Testis (tissue), 3 donors: ENCODE data around the gene LGALS4. TPM values are rescaled to one million over a fixed set of nuclear protein-coding genes. Genes with fewer than 3 reads are reported as not detected.
"Not testable (repeated sequence)": the region's sequence is repeated elsewhere in the genome, so short reads cannot be mapped to it uniquely, and the experiment has no call there.

Source experiments
- DNase-seq: peaks from one replicate; pipeline ENCODE4 v3.0.0-alpha.2; 2019
- H3K27ac ChIP-seq, 2 donors: fragments of 200-600 bp; sonication (generic); one replicate each; pipeline ENCODE4 v1.5.1; 2019
- H3K27me3 ChIP-seq: fragments of 200-600 bp; sonication (generic); one replicate; pipeline ENCODE4 v1.5.1; 2019
- H3K36me3 ChIP-seq: fragments of 200-600 bp; sonication (generic); one replicate; pipeline ENCODE4 v1.5.1; 2017; ENCODE audit warnings: low read depth; ENCODE audit errors: missing control alignments
- H3K4me1 ChIP-seq: fragments of 200-600 bp; sonication (generic); one replicate; pipeline ENCODE4 v1.5.1; 2019
- H3K4me3 ChIP-seq, 2 donors: fragments of 200-600 bp; sonication (generic); one replicate each; pipeline ENCODE4 v1.5.1; 2017 to 2019
- H3K9me3 ChIP-seq: fragments of 200-600 bp; sonication (generic); one replicate; pipeline ENCODE4 v1.5.1; 2017
- POLR2A ChIP-seq: fragments of 450-650 bp; IDR thresholded peaks from one replicate; pipeline ENCODE4 v1.6.1; 2017; ENCODE audit warnings: antibody characterized with exemption, mild to moderate bottlenecking, moderate library complexity
- WGBS, 2 donors: methylation state at CpG; one replicate each; pipeline ENCODE4 v1.1.5; 2018; 5-methylcytosine and 5-hydroxymethylcytosine counted together
- intact Hi-C: fragments of 100-400 bp; cut with DNase I; formaldehyde crosslinking; loops from one replicate; pipeline ENCODE4 v1.15.1; 2023; ENCODE audit warnings: low total_unique reads
- polyA plus RNA-seq: library from polyadenylated mRNA; stranded (reverse); fragments of 350-450 nt; fragmentation: Illumina TruSeq; extraction: RNeasy Lipid Tissue Mini Kit (QIAGEN cat#74804); gene quantifications from one replicate; pipeline ENCODE4 v1.2.3, GENCODE V29; 2014; ENCODE audit warnings: low read depth, low replicate concordance; ENCODE audit not compliant: insufficient read depth
- total RNA-seq, 2 donors: library from RNA; depleted of rRNA; stranded (reverse); fragments of >200 nt; gene quantifications; one replicate each; pipeline ENCODE4 v1.2.3, GENCODE V29; 2016
- TF ChIP-seq, protein P1 (sequence below), 3 experiments: fragments of 450-650 bp in 2 of 3; fragments of 200-600 bp in 1 of 3; sonication (generic) in 1 of 3; IDR thresholded peaks; one replicate each; pipeline ENCODE4 v1.5.1; 2016 to 2019; ENCODE audit warnings: antibody characterized with exemption in 3 of 3, mild to moderate bottlenecking in 2 of 3, moderate library complexity in 1 of 3

LGALS4 gene
- total and polyA plus RNA-seq, 3 donors from 2014 or later, result 1.6 to 1.9 (median 1.6) TPM

DNA sequence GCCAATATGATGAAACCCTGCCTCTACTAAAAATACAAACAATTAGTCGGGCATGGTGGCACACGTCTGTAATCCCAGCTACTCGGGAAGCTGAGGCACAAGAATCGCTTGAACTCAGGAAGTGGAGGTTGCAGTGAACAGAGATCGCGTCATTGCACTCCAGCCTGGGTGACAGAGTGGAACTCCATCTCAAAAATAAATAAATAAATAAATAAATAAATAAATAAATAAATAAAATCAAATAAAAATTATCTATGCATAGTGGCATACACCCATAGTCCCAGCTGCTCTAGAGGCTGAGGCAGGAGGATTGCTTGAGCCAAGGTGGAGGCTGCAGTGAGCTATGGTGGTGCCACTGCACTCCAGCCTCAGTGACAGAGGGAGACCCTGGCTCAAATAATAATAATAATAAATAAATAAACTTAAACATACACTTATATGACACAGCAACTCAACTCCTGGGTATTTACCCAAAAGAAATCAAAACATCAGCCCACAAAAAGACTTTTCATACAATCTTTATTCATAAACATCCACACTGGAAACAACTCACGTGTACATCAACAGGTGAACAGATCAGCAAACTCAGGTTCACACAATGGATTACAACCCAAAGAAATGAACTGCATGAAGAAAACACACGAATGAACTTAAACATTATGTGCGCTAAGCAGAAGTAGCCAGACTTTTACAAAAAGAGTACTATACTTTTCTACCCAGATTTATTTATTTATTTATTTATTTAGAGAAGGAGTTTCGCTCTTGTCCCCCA lies 46.3 kb downstream of the LGALS4 start:
- TF ChIP-seq, protein P1, sequence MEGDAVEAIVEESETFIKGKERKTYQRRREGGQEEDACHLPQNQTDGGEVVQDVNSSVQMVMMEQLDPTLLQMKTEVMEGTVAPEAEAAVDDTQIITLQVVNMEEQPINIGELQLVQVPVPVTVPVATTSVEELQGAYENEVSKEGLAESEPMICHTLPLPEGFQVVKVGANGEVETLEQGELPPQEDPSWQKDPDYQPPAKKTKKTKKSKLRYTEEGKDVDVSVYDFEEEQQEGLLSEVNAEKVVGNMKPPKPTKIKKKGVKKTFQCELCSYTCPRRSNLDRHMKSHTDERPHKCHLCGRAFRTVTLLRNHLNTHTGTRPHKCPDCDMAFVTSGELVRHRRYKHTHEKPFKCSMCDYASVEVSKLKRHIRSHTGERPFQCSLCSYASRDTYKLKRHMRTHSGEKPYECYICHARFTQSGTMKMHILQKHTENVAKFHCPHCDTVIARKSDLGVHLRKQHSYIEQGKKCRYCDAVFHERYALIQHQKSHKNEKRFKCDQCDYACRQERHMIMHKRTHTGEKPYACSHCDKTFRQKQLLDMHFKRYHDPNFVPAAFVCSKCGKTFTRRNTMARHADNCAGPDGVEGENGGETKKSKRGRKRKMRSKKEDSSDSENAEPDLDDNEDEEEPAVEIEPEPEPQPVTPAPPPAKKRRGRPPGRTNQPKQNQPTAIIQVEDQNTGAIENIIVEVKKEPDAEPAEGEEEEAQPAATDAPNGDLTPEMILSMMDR (IDR thresholded peaks at IDR 0.05), result no peak
- no peak for TF ChIP-seq POLR2A
- 89 to 95% methylated on average over 10 of the region's 10 CpGs for WGBS, 2 donors
- Histone ChIP-seq H3K4me1 (peaks cover 6% of the 10 kb centered on the region), H3K27ac (no peak overlapping the region), H3K4me3 (no peak overlapping the region), H3K9me3 (no peaks in the 10 kb centered on the region), H3K27me3 (no peaks in the 10 kb centered on the region), H3K36me3 (no peaks in the 10 kb centered on the region)
- intact Hi-C loops, result no loop called here
- DNase-seq, result no peak

DNA sequence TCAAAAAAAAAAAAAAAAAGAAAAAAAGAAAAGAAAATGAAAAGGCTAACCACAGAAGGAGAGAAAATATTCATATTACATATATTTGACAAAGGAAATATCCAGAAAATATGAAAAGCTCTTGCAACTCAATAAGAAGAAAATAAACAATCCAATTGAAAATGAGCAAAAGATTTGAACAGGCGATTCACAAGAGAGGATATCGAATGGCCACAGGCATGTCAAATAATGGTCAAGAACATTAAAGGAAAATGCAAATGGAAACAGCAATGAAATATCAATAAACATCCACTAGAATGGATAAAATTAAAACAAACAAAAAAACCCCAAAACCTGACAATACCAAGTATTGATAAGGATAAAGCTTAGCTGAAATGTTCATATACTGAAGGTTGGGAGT lies 47.5 kb downstream of the LGALS4 start:
- WGBS, 2 donors, result 95% methylated on average over 2 of the region's 2 CpGs
- intact Hi-C loops, result no loop called here
- Histone ChIP-seq H3K27me3 (no peaks in the 10 kb centered on the region), H3K36me3 (no peaks in the 10 kb centered on the region), H3K4me1 (peaks cover 6% of the 10 kb centered on the region), H3K27ac (no peak overlapping the region), H3K4me3 (no peak overlapping the region), H3K9me3 (no peaks in the 10 kb centered on the region)
- no peak for DNase-seq
- TF ChIP-seq, protein P1 (IDR thresholded peaks at IDR 0.05), result no peak
- TF ChIP-seq POLR2A, result no peak

DNA sequence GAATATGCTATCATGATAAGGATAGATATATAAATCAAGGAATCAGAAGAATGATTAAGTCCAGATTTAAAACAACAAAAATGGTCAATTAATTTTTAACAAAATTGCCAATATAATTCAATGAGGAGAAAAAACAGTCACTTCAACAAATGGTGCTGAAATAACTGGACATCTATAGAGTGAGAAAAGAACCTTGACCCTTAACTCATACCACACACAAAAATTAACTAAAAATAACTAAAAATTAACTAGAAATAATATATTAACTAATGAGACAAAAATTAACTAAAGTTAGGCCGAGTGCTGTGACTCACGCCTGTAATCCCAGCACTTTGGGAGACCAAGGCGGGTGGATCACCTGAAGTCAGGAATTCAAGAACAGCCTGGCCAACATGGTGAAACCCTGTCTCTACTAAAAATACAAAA lies 48.9 kb downstream of the LGALS4 start:
- Histone ChIP-seq H3K4me3 (no peak overlapping the region), H3K27ac (no peak overlapping the region), H3K36me3 (no peaks in the 10 kb centered on the region), H3K27me3 (no peaks in the 10 kb centered on the region), H3K9me3 (no peaks in the 10 kb centered on the region), H3K4me1 (peaks cover 4% of the 10 kb centered on the region)
- intact Hi-C loops, result no loop called here
- no peak for DNase-seq
- no peak for TF ChIP-seq POLR2A
- TF ChIP-seq, protein P1 (IDR thresholded peaks at IDR 0.05), result no peak
- WGBS, 2 donors, result 92 to 93% methylated on average over 3 of the region's 3 CpGs

DNA sequence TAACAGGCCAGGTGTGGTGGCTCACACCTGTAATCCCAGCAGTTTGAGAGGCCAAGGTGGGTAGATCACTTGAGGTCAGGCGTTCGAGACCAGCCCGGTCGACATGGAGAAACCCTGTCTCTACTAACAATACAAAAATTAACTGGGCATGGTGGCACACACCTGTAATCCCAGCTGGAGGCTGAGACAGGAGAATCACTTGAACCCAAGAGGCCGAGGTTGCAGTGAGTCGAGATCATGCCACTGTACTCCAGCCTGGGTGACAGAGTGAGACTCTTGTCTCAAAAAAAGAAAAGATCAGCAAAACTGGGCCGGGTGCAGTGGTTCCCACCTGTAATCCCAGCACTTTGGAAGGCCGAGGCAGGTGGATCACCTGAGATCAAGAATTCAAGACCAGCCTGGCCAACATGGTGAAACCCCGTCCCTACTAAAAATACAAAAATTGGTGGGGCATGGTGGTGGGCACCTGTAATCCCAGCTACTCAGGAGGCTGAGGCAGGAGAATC lies 50.8 kb downstream of the LGALS4 start:
- H3K36me3 ChIP-seq, H3K4me3 ChIP-seq, H3K4me1 ChIP-seq, H3K27ac ChIP-seq, DNase-seq, intact Hi-C loops, H3K27me3 ChIP-seq, H3K9me3 ChIP-seq: not testable (repeated sequence)
- 94 to 96% methylated on average over 9 of the region's 9 CpGs for WGBS, 2 donors

GRCh38 chr19:38760805-38761517 lies 51.8 kb downstream of the LGALS4 start:
- 70 to 73% methylated on average over 6 of the region's 6 CpGs for WGBS, 2 donors

More at GRCh38 chr19:38760805-38761517, 51.8 kb downstream of the LGALS4 start:
- DNase-seq, H3K9me3 ChIP-seq, H3K4me1 ChIP-seq, intact Hi-C loops, H3K4me3 ChIP-seq, H3K27ac ChIP-seq, H3K27me3 ChIP-seq, H3K36me3 ChIP-seq: not testable (repeated sequence)
